GM21515 (cell line): Measurements from ENCODE around the gene NXNL1.
"Not testable (repeated sequence)": the region's sequence is repeated elsewhere in the genome, so short reads cannot be mapped to it uniquely, and the experiment has no call there.

Experiments
- ATAC-seq: cut with Tn5 transposase; IDR thresholded peaks from one replicate; pipeline ENCODE4 v1.9.1; 2021; ENCODE audit not compliant: unreplicated experiment

Gene NXNL1

GRCh38 chr19:17460372-17461230, at the start of gene NXNL1:
TSS of gene NXNL1 (minus strand) at chr19:17460926. CDS start at chr19:17460869, 57 bp downstream.
- no peak for ATAC-seq

GRCh38 chr19:17508558-17508933, 47.8 kb upstream of the NXNL1 start:
- not testable (repeated sequence) for ATAC-seq

GRCh38 chr19:17506745-17507144, 46.0 kb upstream of the NXNL1 start:
- no peak for ATAC-seq

GRCh38 chr19:17505223-17505622, 44.5 kb upstream of the NXNL1 start:
- no peak for ATAC-seq

- ATAC-seq, result no peak
Observed at GRCh38 chr19:17504456-17504855, 43.7 kb upstream of the NXNL1 start.

GRCh38 chr19:17504030-17504429, 43.3 kb upstream of the NXNL1 start:
- ATAC-seq, result no peak

- no peak for ATAC-seq
Observed at GRCh38 chr19:17503240-17503639, 42.5 kb upstream of the NXNL1 start.

GRCh38 chr19:17500447-17501198, 39.9 kb upstream of the NXNL1 start:
- ATAC-seq, result no peak

GRCh38 chr19:17499648-17500446, 39.1 kb upstream of the NXNL1 start:
- ATAC-seq, result no peak

- ATAC-seq, result not testable (repeated sequence)
Observed at GRCh38 chr19:17499025-17499424, 38.3 kb upstream of the NXNL1 start.

- ATAC-seq, result no peak
Observed at GRCh38 chr19:17497149-17497798, 36.5 kb upstream of the NXNL1 start.

- ATAC-seq, result peak; percentile 83
Observed at GRCh38 chr19:17496337-17496997, 35.7 kb upstream of the NXNL1 start.

- ATAC-seq, result no peak
Observed at GRCh38 chr19:17495639-17496296, 35.0 kb upstream of the NXNL1 start.

- ATAC-seq, result no peak
Observed at GRCh38 chr19:17491287-17491686, 30.6 kb upstream of the NXNL1 start.

- no peak for ATAC-seq
Observed at GRCh38 chr19:17490411-17490810, 29.7 kb upstream of the NXNL1 start.

GRCh38 chr19:17489392-17490030, 28.8 kb upstream of the NXNL1 start:
- ATAC-seq, result no peak

- no peak for ATAC-seq
Observed at GRCh38 chr19:17488593-17489391, 28.1 kb upstream of the NXNL1 start.

- no peak for ATAC-seq
Observed at GRCh38 chr19:17487284-17488121, 26.8 kb upstream of the NXNL1 start.
